Naive B cell (primary cell): Measurements from ENCODE around the gene CTRB2. TPM values are rescaled to one million over a fixed set of nuclear protein-coding genes. Genes with fewer than 3 reads are reported as not detected.
"Not testable (repeated sequence)": the region's sequence is repeated elsewhere in the genome, so short reads cannot be mapped to it uniquely, and the experiment has no call there.

Experiments used
- ATAC-seq, 2 donors: fragments of 150-1000 bp; cut with Tn5 transposase; 2 replicates each; pipeline ENCODE4 v1.10.0; 2021; ENCODE audit warnings: low read depth in 2 of 2, mild to moderate bottlenecking in 2 of 2, moderate library complexity in 2 of 2
- DNase-seq: peaks from one replicate; pipeline ENCODE4 v3.0.0; 2022
- H3K27ac Mint-ChIP-seq, 6 donors: one replicate each; pipeline ENCODE4 v1.8.0; 2020 to 2022; ENCODE audit warnings: mild to moderate bottlenecking in 6 of 6, mixed read lengths in 6 of 6, moderate library complexity in 5 of 6, inconsistent platforms in 2 of 6
- H3K27me3 Mint-ChIP-seq, 3 donors: one replicate each; pipeline ENCODE4 v1.8.0; 2021 to 2022; ENCODE audit warnings: mixed read lengths in 3 of 3, mild to moderate bottlenecking in 1 of 3
- H3K36me3 Mint-ChIP-seq, 2 donors: one replicate each; pipeline ENCODE4 v1.8.0; 2020 to 2022; ENCODE audit warnings: mixed read lengths in 2 of 2, inconsistent platforms in 1 of 2, mild to moderate bottlenecking in 1 of 2
- H3K4me1 Mint-ChIP-seq, 3 donors: one replicate each; pipeline ENCODE4 v1.8.0; 2020 to 2022; ENCODE audit warnings: mixed read lengths in 3 of 3, inconsistent platforms in 1 of 3, mild to moderate bottlenecking in 1 of 3, moderate library complexity in 1 of 3
- H3K4me3 Mint-ChIP-seq, 8 donors: one replicate each; pipeline ENCODE4 v1.8.0; 2020 to 2022; ENCODE audit warnings: mild to moderate bottlenecking in 8 of 8, mixed read lengths in 8 of 8, moderate library complexity in 8 of 8, inconsistent platforms in 2 of 8
- H3K9me3 Mint-ChIP-seq, 7 donors: one replicate each; pipeline ENCODE4 v1.8.0; 2020 to 2022; ENCODE audit warnings: mixed read lengths in 7 of 7, mild to moderate bottlenecking in 5 of 7, inconsistent platforms in 2 of 7, moderate library complexity in 1 of 7
- polyA plus RNA-seq, 6 donors: library from polyadenylated mRNA; unstranded; fragments of 300-500 nt; fragmentation: Illumina TruSeq; gene quantifications; one replicate each; pipeline ENCODE4 v1.2.3, GENCODE V29; 2021; ENCODE audit warnings: low read depth in 6 of 6

The CTRB2 gene
- polyA plus RNA-seq, 6 donors from 2014 or later = not detected

DNA sequence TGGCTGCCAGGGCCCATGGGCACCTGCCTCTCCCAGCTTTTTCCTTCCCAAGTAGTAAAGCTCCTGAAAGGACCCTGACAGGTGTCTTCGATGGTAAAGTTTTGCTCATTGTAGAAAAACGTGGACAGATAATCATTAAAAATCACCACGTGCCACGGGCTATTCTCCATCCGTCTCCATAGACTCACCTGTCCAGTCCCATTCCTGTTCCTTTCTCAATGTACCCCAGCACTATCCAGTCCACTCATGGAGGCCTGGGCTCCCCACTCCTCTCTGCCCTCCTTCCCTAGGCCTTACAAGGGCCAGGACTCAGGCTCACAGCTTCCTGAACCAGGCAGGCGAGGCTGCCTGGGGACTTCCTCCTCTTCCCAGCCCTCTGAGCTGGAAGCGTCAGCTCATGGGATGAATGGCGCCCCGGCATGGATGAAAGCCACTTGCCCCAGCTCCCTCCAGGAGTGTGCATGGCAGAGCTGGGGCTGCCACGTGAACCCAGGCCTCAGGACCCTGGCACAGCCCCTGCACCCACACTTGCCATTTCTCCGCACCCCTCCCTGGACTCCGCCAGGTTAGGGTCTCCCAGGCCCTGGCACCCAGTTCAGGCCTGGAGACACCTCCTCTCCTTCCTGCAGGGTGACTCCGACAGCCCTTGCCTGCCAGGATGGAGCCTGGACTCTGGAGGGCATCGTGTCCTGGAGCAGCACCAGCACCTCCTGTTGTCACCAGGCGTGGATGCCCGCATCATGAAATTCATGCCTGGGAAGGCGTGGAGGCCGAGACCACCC, 20.6 kb upstream of the CTRB2 start:
- Mint-ChIP-seq H3K4me3 (no peak overlapping the region), H3K9me3 (no peaks in the 10 kb centered on the region), H3K27me3 (peaks cover 35 to 74% (median 39%) of the 10 kb centered on the region in 3 donors), H3K36me3 (no peaks in the 10 kb centered on the region), H3K27ac (no peak overlapping the region), H3K4me1 (no peaks in the 10 kb centered on the region)
- no peak for DNase-seq
- ATAC-seq = no peak

DNA sequence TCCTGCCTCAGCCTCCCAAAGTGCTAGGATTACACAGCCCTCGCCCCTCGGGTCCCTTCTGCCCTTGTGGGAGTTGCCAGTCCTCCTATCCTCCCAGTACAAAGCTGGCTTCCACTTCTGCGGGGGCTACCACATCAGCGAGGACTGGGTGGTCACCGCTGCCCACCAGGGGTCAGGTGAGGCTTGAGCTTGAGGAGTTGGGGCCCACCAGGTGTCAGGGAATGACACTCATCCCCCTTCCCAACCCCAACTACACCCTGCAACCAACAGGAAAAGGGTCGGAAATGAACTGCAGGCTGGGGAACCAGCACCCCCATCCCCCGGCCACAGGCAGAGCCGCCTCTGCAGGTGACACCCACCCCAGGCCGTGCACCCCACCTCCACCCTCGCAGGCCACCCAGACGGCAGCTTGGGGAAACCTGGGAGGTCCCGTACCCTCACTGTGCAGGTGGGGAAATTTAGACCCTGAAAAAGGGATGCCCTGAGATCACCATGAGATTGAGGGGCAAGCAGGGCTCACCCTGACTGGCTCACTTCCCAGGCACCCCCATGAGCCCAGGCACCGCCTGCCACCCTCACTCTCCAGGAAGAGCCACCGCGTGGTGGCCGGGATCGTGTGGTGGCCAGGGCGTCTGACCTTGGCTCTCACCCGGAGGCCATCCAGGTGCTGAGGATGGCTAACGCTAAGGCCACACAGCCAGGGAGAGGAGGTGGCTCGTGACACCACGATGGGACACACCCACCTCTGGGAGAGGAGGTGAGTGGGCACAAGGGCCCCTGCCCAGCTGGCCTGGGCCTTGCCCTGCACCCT, 19.8 kb upstream of the CTRB2 start:
- DNase-seq (no peak), ATAC-seq (no peak)
- H3K27me3 Mint-ChIP-seq = peaks cover 31 to 76% (median 43%) of the 10 kb centered on the region in 3 donors
- H3K9me3 Mint-ChIP-seq = peaks cover 0 to 2% (median 0%) of the 10 kb centered on the region in 7 donors
- no peak overlapping the region for H3K27ac Mint-ChIP-seq
- no peak overlapping the region for H3K4me3 Mint-ChIP-seq
- no peaks in the 10 kb centered on the region for H3K36me3 Mint-ChIP-seq
- H3K4me1 Mint-ChIP-seq = no peaks in the 10 kb centered on the region

DNA sequence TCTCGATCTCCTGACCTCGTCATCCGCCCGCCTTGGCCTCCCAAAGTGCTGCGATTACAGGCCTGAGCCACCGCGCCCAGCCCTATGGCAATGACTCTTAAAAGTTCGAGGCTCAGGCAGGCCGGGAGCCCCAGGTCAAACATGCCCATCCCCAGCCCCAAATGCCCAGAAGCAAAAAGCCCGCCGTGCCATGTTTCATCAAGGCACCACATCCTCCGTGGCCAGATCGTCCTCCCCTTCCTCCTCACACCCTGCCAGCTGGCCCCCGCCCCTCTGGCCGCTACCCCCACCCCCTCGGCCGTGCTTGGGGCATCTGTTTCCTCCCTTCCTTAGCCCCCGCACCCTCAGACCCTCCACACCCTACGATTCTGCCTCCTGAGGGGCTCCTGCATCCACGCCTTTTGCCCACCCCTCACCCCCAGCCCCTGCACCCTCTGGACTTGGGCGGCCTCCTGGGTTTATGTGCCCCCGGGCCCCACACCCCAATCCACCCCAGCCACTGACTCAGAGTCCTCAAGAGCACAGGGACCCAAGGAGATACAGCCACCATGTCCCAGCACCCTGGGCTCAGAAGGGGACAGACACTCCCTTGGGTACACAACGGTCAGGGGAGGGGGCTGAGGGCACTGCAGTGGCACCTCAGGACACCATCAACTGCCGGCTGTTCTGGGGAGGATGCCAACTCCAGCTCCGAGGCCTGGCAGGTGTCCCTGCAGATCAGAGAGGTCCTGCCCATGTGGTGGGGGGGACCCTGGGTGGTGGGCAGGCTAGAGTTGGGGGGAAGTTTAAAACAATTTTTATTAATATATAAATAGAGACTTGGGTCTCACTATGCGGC, 18.9 kb upstream of the CTRB2 start:
- ATAC-seq (no peak), DNase-seq (no peak)
- H3K36me3 Mint-ChIP-seq = no peaks in the 10 kb centered on the region
- H3K9me3 Mint-ChIP-seq = peaks cover 0 to 2% (median 0%) of the 10 kb centered on the region in 7 donors
- H3K27ac Mint-ChIP-seq = no peak overlapping the region
- peaks cover 0 to 1% (median 0%) of the 10 kb centered on the region in 3 donors for H3K4me1 Mint-ChIP-seq
- H3K27me3 Mint-ChIP-seq = peaks cover 24 to 67% (median 35%) of the 10 kb centered on the region in 3 donors
- H3K4me3 Mint-ChIP-seq = no peak overlapping the region

DNA sequence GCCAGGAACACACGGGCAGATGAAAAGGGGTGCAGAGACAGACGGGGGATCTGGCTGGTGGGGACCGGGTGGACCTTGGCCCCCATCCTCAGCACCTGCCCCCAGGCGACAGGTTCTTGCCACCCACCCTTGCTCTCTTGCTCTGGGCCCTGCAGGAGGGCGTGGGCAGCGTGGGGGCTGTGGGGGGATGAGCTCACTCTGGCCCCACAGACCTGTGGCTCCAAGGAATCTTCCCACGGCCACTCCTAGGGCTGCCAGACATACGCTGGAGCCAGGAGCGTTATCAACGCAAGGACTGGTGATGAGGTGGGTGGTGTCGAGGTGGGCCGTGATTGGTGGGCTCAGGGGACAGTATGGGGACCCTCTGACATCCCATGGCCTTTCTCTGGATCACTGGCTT, 18.1 kb upstream of the CTRB2 start:
- Mint-ChIP-seq H3K4me3 (no peak overlapping the region), H3K36me3 (no peaks in the 10 kb centered on the region), H3K27me3 (peaks cover 16 to 60% (median 27%) of the 10 kb centered on the region in 3 donors), H3K27ac (no peak overlapping the region), H3K9me3 (peaks cover 0 to 2% (median 0%) of the 10 kb centered on the region in 7 donors), H3K4me1 (peaks cover under 1 to 4% (median 3%) of the 10 kb centered on the region in 3 donors)
- no peak for DNase-seq
- no peak for ATAC-seq

DNA sequence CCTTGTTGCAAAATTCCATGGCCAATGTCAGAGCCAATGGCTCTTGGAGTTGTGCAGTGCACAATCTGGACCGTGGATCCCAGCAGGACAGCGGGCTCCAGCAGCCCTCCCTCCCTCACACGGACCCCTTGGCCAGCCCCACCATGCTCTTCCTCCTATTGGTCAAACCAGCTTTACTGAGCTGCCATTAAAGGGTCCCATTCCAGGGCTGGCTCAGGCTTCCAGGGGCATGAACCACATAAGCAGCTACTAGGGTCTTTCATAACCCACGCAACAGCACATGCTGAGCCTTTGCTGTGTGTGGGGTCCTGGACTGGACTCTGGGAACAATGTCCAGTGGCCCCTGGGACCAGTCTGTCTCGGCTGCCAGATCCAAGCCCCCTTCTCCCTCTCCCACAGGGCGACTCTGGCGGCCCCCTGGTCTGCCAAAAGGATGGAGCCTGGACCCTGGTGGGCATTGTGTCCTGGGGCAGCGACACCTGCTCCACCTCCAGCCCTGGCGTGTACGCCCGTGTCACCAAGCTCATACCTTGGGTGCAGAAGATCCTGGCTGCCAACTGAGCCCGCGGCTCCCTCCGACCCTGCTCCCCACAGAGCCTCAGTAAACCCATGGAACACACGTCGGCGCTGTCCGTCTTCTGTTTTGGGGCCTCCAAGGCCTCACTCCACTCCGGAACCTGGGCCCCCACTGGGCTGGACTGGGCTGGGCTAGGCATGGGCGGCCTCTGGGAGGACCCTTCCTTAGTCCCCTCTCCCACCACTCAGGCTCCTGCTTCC, 17.5 kb upstream of the CTRB2 start:
- Mint-ChIP-seq H3K9me3 (peaks cover 0 to 2% (median 0%) of the 10 kb centered on the region in 7 donors), H3K4me1 (peaks cover 6 to 9% (median 9%) of the 10 kb centered on the region in 3 donors), H3K4me3 (peak overlapping the region in 1 of 8 donors; percentile 74), H3K36me3 (no peaks in the 10 kb centered on the region), H3K27me3 (peaks cover 18 to 55% (median 26%) of the 10 kb centered on the region in 3 donors), H3K27ac (no peak overlapping the region)
- DNase-seq = no peak
- no peak for ATAC-seq

DNA sequence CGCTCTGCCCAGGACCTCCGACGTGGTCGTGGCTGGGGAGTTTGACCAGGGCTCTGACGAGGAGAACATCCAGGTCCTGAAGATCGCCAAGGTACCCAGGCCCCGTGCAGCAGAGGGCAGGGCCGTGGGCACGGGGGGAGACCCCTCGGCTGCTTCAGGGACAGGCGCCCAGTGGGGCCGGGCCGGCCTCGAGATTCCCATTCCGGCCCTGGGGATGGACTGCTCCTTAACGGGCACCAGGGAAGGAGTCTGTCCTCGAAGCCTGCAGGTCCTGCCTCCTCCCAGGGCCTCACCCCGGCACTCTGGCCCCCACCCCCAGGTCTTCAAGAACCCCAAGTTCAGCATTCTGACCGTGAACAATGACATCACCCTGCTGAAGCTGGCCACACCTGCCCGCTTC, 16.2 kb upstream of the CTRB2 start:
- not testable (repeated sequence) for H3K36me3 Mint-ChIP-seq, H3K27ac Mint-ChIP-seq, DNase-seq, H3K4me3 Mint-ChIP-seq, H3K9me3 Mint-ChIP-seq, ATAC-seq
- Mint-ChIP-seq H3K27me3 (peaks cover 18 to 42% (median 26%) of the 10 kb centered on the region in 3 donors), H3K4me1 (peaks cover 9 to 16% (median 9%) of the 10 kb centered on the region in 3 donors)

DNA sequence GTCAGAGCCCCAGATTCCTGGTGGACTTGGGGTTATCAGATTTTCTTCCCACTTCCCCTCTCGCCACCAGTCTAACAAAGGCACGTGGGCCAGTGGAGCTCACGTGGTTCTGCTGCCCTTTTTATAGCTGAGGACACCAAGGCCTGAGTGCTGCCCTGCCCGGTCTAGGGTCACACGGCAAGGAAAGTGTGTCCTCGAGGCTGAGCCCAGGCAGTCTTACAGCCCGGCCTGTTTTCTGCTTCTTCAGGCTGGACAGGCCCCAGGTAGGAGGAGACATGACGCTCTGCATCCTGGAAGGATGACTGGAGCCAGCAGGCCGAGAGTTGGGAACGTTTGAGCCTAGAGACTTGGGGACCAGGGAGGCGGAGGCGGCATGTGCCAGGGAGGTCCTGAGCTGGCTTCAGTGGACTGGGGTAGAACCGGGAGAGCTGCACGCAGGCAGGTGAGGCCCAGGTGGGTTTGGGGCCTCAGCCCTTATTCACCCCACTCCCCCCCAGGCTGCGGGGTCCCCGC, 15.4 kb upstream of the CTRB2 start:
- no peak for DNase-seq
- no peak overlapping the region for H3K4me3 Mint-ChIP-seq
- peaks cover 9 to 16% (median 9%) of the 10 kb centered on the region in 3 donors for H3K4me1 Mint-ChIP-seq
- peaks cover 11 to 34% (median 18%) of the 10 kb centered on the region in 3 donors for H3K27me3 Mint-ChIP-seq
- no peak overlapping the region for H3K27ac Mint-ChIP-seq
- ATAC-seq = no peak
- no peaks in the 10 kb centered on the region for H3K36me3 Mint-ChIP-seq
- peaks cover 0 to 2% (median 0%) of the 10 kb centered on the region in 7 donors for H3K9me3 Mint-ChIP-seq

DNA sequence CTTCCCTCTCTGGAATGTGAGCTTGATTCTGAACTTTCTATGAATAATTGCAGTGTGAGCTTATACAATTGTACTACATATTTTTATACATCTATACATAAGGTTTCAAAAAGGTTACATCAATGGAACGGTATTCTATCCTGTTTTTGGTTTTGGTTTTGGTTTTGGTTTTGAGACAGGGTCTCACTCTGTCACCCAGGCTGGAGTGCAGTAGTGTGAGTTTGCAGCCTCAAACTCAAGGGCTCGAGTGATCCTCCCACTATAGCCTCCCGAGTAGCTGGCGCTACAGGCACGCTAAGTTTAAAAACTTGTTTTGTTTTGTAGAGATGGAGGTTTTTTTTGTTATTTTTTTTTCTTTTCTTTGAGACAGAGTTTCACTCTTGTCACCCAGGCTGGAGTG, 12.9 kb upstream of the CTRB2 start:
- no peak for DNase-seq
- H3K36me3 Mint-ChIP-seq = no peaks in the 10 kb centered on the region
- H3K4me1 Mint-ChIP-seq = peaks cover 9 to 16% (median 9%) of the 10 kb centered on the region in 3 donors
- peaks cover 0 to 2% (median 0%) of the 10 kb centered on the region in 7 donors for H3K9me3 Mint-ChIP-seq
- peak; percentile 66 to 70 for ATAC-seq
- peaks cover 12 to 15% (median 12%) of the 10 kb centered on the region in 3 donors for H3K27me3 Mint-ChIP-seq
- H3K27ac Mint-ChIP-seq = no peak overlapping the region
- peak overlapping the region in 5 of 8 donors; percentile 44 to 70 (median 58) for H3K4me3 Mint-ChIP-seq

DNA sequence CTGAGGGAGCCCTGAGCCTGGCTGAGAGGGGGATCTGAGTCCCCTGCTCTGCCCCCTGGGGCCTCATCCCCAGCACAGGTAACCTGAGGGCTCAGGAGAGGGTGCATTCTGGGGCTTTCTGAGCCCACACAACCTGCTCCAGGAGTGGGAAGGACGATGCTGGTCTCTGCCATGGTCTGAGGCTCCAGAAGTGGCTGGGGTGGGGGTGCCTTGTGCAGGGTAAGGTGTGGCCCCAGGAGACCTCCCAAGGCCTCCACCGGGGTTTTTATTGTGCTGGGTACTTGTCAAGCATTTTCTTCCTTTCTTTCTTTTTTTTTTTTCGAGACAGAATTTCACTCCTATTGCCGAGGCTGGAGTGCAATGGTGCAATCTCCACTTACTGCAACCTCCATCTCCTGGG, 12.1 kb upstream of the CTRB2 start:
- Mint-ChIP-seq H3K4me1 (peaks cover 9 to 16% (median 9%) of the 10 kb centered on the region in 3 donors), H3K9me3 (peaks cover 0 to 2% (median 0%) of the 10 kb centered on the region in 7 donors), H3K4me3 (peak overlapping the region in 1 of 8 donors; percentile 23), H3K27me3 (peaks cover 8 to 15% (median 10%) of the 10 kb centered on the region in 3 donors), H3K36me3 (no peaks in the 10 kb centered on the region), H3K27ac (no peak overlapping the region)
- ATAC-seq (no peak), DNase-seq (no peak)

DNA sequence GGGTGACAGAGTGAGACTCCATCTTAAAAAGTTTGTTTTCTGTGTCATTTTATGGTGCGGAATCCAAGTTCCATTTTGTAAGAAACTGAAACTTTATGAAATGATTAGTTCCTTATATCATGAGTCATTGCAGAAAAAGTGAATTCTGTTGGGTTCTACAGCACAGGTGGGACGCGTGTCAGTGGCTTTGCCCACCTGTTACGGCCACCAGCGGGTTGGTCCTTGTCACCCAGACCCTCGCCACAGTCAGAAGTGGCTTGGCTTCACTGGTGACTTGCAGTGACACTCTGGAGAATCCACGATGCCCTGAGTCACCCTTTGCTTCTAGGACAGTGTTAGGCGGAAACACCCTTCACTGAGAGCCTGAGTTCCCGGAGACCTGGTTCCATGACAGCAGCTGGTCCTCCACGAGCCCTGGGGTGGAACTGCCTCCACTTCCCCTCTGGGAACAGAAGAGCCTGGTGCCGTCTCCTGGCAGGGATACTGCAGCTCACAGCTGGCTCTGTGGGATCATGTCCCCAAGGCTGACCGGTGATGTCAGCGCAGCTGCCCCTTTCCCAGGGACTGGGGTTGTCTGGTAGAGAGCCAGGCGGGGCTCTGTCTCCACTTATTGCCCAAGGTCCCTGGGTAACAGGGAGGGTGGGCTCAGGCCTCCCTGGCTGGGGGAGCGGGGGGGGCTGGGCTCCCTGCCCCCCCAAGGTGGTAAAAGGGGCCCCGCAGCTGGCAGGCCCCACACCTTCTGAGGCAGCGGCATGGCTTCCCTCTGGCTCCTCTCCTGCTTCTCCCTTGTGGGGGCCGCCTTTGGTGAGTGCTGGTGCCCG, 11.5 kb upstream of the CTRB2 start, which contains the start of gene CTRB1:
Gene CTRB1, plus strand, starts transcription at position 733 of the 821 bp plus-strand sequence. Its CDS starts 20 bp downstream, at position 753.
- H3K9me3 Mint-ChIP-seq = peaks cover 0 to 2% (median 0%) of the 10 kb centered on the region in 7 donors
- H3K36me3 Mint-ChIP-seq = no peaks in the 10 kb centered on the region
- peak within 1 kb of the TSS in 5 of 8 donors; percentile 44 to 70 (median 58) for H3K4me3 Mint-ChIP-seq
- peaks cover 12 to 16% (median 14%) of the 10 kb centered on the region in 3 donors for H3K27me3 Mint-ChIP-seq
- H3K27ac Mint-ChIP-seq = no peak within 1 kb of the TSS
- no peak for DNase-seq
- no peak for ATAC-seq
- peaks cover 9 to 16% (median 9%) of the 10 kb centered on the region in 3 donors for H3K4me1 Mint-ChIP-seq

DNA sequence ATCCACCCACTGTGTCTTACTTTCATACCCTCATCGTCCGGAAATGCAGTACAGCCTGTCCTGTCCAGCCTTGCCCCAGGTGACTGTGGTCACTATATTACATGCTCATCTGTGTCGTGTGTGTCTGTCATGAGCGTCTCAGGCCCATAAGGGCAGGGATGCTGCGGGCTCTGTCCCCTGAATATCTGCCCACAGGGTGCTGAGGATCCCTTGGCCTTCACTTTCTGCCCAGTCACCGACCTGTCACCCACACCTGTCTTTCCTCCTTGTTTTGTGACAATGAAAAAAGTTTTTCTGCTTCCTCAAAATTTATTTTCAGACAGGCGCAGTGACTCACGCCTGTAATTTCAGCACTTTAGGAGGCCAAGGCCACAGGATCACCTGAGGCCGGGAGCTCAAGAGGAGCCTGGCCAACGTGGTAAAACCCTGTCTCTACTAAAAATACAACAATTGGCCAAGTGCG, 10.5 kb upstream of the CTRB2 start:
- H3K36me3 Mint-ChIP-seq = no peaks in the 10 kb centered on the region
- no peak overlapping the region for H3K4me3 Mint-ChIP-seq
- H3K27ac Mint-ChIP-seq = no peak overlapping the region
- H3K27me3 Mint-ChIP-seq = peaks cover 16 to 20% (median 16%) of the 10 kb centered on the region in 3 donors
- H3K4me1 Mint-ChIP-seq = peaks cover 9 to 16% (median 9%) of the 10 kb centered on the region in 3 donors
- DNase-seq = no peak
- peaks cover 0 to 2% (median 0%) of the 10 kb centered on the region in 7 donors for H3K9me3 Mint-ChIP-seq
- no peak for ATAC-seq
